Activated T-cell treated with anti-CD3 and anti-CD28 coated beads, Interleukin-2, amount 50 U/mL, for 24 hours (primary cell): Measurements from ENCODE around the gene DACT2.
"Not testable (repeated sequence)": the region's sequence is repeated elsewhere in the genome, so short reads cannot be mapped to it uniquely, and the experiment has no call there.

Experiments
- DNase-seq: peaks from one replicate; pipeline ENCODE4 v3.0.0-alpha.2; 2020
- H3K27ac Mint-ChIP-seq: 2 replicates; pipeline ENCODE4 v1.8.0; 2020; ENCODE audit warnings: mild to moderate bottlenecking, mixed read lengths
- H3K27me3 Mint-ChIP-seq: 2 replicates; pipeline ENCODE4 v1.8.0; 2020; ENCODE audit warnings: mixed read lengths
- H3K36me3 Mint-ChIP-seq: 2 replicates; pipeline ENCODE4 v1.8.0; 2020; ENCODE audit warnings: low read depth, mixed read lengths
- H3K4me1 Mint-ChIP-seq: 2 replicates; pipeline ENCODE4 v1.8.0; 2020; ENCODE audit warnings: low read depth, mixed read lengths
- H3K4me3 Mint-ChIP-seq: 2 replicates; pipeline ENCODE4 v1.8.0; 2020; ENCODE audit warnings: mild to moderate bottlenecking, moderate library complexity, mixed read lengths
- H3K9me3 Mint-ChIP-seq: 2 replicates; pipeline ENCODE4 v1.8.0; 2020; ENCODE audit warnings: mixed read lengths

DACT2 gene

GRCh38 chr6:168318579-168319278 is 848 bp downstream of the DACT2 start:
- Mint-ChIP-seq H3K4me3 (no peak overlapping the region), H3K4me1 (no peaks in the 10 kb centered on the region), H3K36me3 (no peaks in the 10 kb centered on the region), H3K9me3 (no peaks in the 10 kb centered on the region), H3K27me3 (peaks cover 67% of the 10 kb centered on the region), H3K27ac (no peak overlapping the region)
- DNase-seq, result no peak

GRCh38 chr6:168318090-168318489 is 1.5 kb downstream of the DACT2 start:
- Mint-ChIP-seq H3K36me3 (no peaks in the 10 kb centered on the region), H3K27me3 (peaks cover 67% of the 10 kb centered on the region), H3K9me3 (no peaks in the 10 kb centered on the region), H3K27ac (no peak overlapping the region), H3K4me3 (no peak overlapping the region), H3K4me1 (no peaks in the 10 kb centered on the region)
- no peak for DNase-seq

- Mint-ChIP-seq H3K27me3 (peaks cover 51% of the 10 kb centered on the region), H3K4me1 (no peaks in the 10 kb centered on the region), H3K4me3 (no peak overlapping the region), H3K9me3 (no peaks in the 10 kb centered on the region), H3K36me3 (no peaks in the 10 kb centered on the region), H3K27ac (no peak overlapping the region)
- DNase-seq, result no peak
These were observed 4.0 kb downstream of the DACT2 start for GRCh38 chr6:168315596-168315995.

GRCh38 chr6:168314948-168315347 is 4.6 kb downstream of the DACT2 start:
- no peak for DNase-seq
- no peak overlapping the region for H3K27ac Mint-ChIP-seq
- no peaks in the 10 kb centered on the region for H3K4me1 Mint-ChIP-seq
- no peaks in the 10 kb centered on the region for H3K9me3 Mint-ChIP-seq
- H3K4me3 Mint-ChIP-seq, result no peak overlapping the region
- H3K27me3 Mint-ChIP-seq, result peaks cover 47% of the 10 kb centered on the region
- no peaks in the 10 kb centered on the region for H3K36me3 Mint-ChIP-seq

- Mint-ChIP-seq H3K9me3 (no peaks in the 10 kb centered on the region), H3K4me1 (no peaks in the 10 kb centered on the region), H3K27me3 (peaks cover 43% of the 10 kb centered on the region), H3K27ac (no peak overlapping the region), H3K36me3 (no peaks in the 10 kb centered on the region), H3K4me3 (no peak overlapping the region)
- no peak for DNase-seq
These were observed 5.6 kb downstream of the DACT2 start for GRCh38 chr6:168314021-168314420.

DNA sequence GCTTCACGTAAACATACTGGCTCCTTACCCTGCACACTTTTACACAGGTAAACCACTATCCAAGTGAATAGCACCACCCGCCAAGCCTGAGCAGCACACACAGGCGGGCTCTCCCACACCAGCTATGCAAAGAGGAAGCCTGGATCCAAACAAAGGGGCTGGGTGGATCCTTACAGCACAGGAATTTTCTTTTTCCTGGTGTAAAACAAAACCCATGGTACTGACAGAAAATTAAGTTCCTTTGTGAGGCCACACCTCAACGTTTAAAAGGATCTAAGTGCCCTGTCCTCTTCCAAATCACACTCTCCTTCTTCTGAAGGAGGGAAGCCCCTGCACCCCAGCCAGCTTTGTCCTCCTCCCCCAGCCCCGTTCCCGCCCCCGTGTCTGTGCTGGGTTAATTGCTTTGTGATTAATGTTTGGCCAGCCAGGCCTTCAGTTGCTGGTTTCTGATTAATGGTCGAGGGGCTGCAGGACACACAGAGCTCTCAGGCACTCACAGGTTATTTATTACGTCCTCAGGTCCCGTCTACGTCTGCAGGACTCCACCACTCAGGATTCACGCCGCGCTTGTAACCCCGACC is 6.1 kb downstream of the DACT2 start:
- peaks cover 38% of the 10 kb centered on the region for H3K27me3 Mint-ChIP-seq
- H3K4me1 Mint-ChIP-seq, result no peaks in the 10 kb centered on the region
- H3K9me3 Mint-ChIP-seq, result no peaks in the 10 kb centered on the region
- H3K27ac Mint-ChIP-seq, result no peak overlapping the region
- no peaks in the 10 kb centered on the region for H3K36me3 Mint-ChIP-seq
- H3K4me3 Mint-ChIP-seq, result no peak overlapping the region
- DNase-seq, result no peak

DNA sequence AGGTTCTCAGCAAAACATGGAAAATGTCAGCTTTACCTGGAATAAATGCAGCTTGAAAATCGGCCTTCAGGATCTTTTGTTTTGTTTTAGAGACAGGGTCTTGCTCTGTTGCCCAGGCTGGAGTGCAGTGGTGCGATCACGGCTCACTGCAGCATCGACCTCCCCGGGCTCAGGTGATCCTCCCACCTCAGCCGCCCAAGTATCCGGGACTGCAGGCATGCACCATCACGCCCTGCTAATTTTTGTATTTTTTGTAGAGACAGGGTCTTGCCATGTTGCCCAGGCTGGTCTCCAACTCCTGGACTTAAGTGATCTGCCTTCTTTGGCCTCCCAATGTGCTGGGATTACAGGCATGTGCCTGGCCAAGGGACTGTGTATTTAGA is 7.5 kb downstream of the DACT2 start:
- not testable (repeated sequence) for H3K4me1 Mint-ChIP-seq, H3K9me3 Mint-ChIP-seq, H3K27ac Mint-ChIP-seq

DNA sequence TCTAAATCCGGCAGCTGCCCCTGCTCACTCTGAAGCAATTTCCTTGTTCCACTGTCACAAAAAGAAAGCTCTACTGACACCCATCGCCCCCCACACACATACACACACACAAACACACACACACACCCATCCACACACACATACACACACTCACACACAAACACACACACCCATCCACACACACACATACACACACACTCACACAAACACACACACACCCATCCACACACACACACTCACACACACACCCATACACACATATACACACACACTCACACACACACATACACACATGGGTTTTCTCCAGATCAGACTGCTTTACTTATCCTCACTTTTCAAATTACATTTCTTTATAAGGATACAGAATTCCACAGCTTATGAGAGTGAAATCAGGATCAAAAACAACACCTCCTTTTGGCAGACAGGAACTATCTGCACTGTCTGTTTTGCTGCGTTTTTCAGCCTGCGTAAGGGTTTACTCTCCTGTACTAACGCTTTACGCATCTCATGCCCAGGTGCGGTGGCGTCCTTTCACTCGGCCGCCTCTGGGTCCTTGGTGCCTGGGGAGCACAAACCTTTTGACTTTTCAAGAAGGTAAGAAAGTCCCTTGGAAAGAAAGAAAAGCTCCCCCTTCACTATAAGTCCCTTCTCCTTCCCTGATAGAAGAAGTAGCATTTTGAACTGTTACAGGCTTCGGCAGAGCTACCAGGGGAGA is 8.0 kb downstream of the DACT2 start:
- no peak for DNase-seq
- no peaks in the 10 kb centered on the region for H3K9me3 Mint-ChIP-seq
- H3K27ac Mint-ChIP-seq, result no peak overlapping the region

More for the DNA sequence above, 7.5 kb downstream of the DACT2 start:
- H3K27me3 Mint-ChIP-seq, result peaks cover 31% of the 10 kb centered on the region
- not testable (repeated sequence) for H3K4me3 Mint-ChIP-seq, H3K36me3 Mint-ChIP-seq, DNase-seq

GRCh38 chr6:168310945-168311344 is 8.6 kb downstream of the DACT2 start:
- Mint-ChIP-seq H3K4me3 (no peak overlapping the region), H3K36me3 (no peaks in the 10 kb centered on the region), H3K4me1 (no peaks in the 10 kb centered on the region), H3K27ac (no peak overlapping the region), H3K27me3 (peaks cover 35% of the 10 kb centered on the region), H3K9me3 (no peaks in the 10 kb centered on the region)
- no peak for DNase-seq

More for the DNA sequence above, 8.0 kb downstream of the DACT2 start:
- Mint-ChIP-seq H3K4me1 (no peaks in the 10 kb centered on the region), H3K27me3 (peaks cover 34% of the 10 kb centered on the region), H3K4me3 (no peak overlapping the region), H3K36me3 (no peaks in the 10 kb centered on the region)

- Mint-ChIP-seq H3K27me3 (peaks cover 30% of the 10 kb centered on the region), H3K4me1 (no peaks in the 10 kb centered on the region), H3K36me3 (no peaks in the 10 kb centered on the region), H3K4me3 (no peak overlapping the region), H3K9me3 (no peaks in the 10 kb centered on the region), H3K27ac (no peak overlapping the region)
- DNase-seq, result no peak
These were observed 9.2 kb downstream of the DACT2 start for GRCh38 chr6:168310403-168310802.

- no peaks in the 10 kb centered on the region for H3K9me3 Mint-ChIP-seq
These were observed 9.6 kb downstream of the DACT2 start for GRCh38 chr6:168309997-168310396.

DNA sequence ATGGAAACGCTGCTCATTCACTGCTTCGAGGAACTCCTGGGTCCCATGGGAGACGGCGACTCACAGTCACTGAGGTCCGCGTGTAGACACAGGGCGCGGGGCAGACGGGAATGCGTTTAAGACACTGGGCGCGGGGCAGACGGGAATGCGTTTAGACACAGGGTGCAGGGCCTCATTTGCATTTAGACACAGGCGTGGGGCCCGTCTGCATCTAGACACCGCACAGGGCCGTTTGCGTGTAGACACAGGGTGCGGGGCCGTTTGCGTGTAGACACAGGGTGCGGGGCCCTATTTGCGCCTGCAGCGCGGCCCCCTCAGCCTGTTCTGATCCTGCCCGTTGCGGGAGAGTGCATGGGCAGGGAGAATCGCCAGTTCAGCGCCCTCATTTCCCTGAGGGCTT is 10.4 kb downstream of the DACT2 start:
- H3K4me1 Mint-ChIP-seq, result no peaks in the 10 kb centered on the region

More at GRCh38 chr6:168309997-168310396, 9.6 kb downstream of the DACT2 start:
- Mint-ChIP-seq H3K27me3 (peaks cover 26% of the 10 kb centered on the region), H3K4me3 (no peak overlapping the region), H3K4me1 (no peaks in the 10 kb centered on the region), H3K36me3 (no peaks in the 10 kb centered on the region), H3K27ac (no peak overlapping the region)
- DNase-seq, result no peak

GRCh38 chr6:168308390-168309144 is 11.0 kb downstream of the DACT2 start:
- DNase-seq, result no peak
- H3K4me1 Mint-ChIP-seq, result no peaks in the 10 kb centered on the region
- H3K4me3 Mint-ChIP-seq, result no peak overlapping the region
- peaks cover 12% of the 10 kb centered on the region for H3K27me3 Mint-ChIP-seq
- no peaks in the 10 kb centered on the region for H3K9me3 Mint-ChIP-seq
- H3K36me3 Mint-ChIP-seq, result no peaks in the 10 kb centered on the region
- H3K27ac Mint-ChIP-seq, result no peak overlapping the region

More for the DNA sequence above, 10.4 kb downstream of the DACT2 start:
- DNase-seq, result no peak
- H3K4me3 Mint-ChIP-seq, result no peak overlapping the region
- H3K36me3 Mint-ChIP-seq, result no peaks in the 10 kb centered on the region
- no peaks in the 10 kb centered on the region for H3K9me3 Mint-ChIP-seq
- H3K27me3 Mint-ChIP-seq, result peaks cover 18% of the 10 kb centered on the region
- H3K27ac Mint-ChIP-seq, result no peak overlapping the region

- H3K27me3 Mint-ChIP-seq, result peaks cover 14% of the 10 kb centered on the region
- no peak for DNase-seq
- H3K36me3 Mint-ChIP-seq, result no peaks in the 10 kb centered on the region
- H3K4me3 Mint-ChIP-seq, result no peak overlapping the region
- no peaks in the 10 kb centered on the region for H3K4me1 Mint-ChIP-seq
- H3K9me3 Mint-ChIP-seq, result no peaks in the 10 kb centered on the region
- no peak overlapping the region for H3K27ac Mint-ChIP-seq
These were observed 11.9 kb downstream of the DACT2 start for GRCh38 chr6:168307695-168308021.
